ENCODE measurements around the gene DCAKD.

DNA sequence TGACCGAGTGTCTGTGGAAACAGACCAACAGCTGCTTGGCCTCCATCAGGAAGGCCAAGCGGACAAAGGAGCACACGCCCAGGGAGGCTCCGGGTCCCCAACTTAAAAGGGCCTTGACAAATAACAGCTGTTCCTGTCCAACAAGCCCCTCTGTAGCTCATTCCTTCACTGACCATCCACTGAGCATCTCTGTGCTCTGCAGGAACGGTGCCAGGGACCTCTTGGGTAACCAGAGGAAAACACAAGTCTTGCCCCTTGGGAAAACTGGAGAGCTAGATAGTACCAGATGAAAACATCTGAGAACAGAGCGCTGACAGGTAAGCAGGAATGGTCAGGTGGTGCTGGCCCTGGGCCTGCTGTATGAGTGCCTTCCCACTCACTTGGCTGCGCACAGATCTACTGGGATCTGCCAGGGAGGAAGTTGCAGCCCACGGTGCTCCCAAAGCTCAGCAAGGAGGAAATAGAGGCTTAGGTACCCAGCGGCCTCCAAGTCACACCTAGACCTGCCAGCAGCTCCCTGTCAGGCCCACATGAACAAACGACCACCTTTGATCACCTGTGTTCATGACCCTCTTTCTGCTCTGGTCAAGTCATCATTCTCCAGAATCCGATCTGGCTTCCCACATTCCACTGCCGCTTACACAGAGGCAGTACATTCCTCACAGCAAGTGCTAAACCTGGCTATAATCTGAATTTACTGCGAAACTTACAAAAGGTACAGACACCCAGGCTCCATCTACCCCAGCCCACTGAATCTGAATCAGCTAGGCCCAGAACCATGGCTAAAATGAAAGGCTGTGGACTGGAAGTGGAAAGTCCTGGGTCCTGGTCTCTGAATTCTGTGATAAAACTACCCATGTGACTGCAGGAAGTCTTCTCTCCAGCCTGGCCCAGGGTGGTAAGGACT lies 12.5 kb downstream of the DCAKD start:
- TF ChIP-seq, protein P1, sequence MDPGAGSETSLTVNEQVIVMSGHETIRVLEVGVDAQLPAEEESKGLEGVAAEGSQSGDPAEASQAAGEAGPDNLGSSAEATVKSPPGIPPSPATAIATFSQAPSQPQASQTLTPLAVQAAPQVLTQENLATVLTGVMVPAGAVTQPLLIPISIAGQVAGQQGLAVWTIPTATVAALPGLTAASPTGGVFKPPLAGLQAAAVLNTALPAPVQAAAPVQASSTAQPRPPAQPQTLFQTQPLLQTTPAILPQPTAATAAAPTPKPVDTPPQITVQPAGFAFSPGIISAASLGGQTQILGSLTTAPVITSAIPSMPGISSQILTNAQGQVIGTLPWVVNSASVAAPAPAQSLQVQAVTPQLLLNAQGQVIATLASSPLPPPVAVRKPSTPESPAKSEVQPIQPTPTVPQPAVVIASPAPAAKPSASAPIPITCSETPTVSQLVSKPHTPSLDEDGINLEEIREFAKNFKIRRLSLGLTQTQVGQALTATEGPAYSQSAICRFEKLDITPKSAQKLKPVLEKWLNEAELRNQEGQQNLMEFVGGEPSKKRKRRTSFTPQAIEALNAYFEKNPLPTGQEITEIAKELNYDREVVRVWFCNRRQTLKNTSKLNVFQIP (CRISPR knock-in tag; IDR thresholded peaks at IDR 0.05; ENCODE audit: borderline replicate concordance, low read depth) = no peak
- TF ChIP-seq SNAI2 (CRISPR knock-in tag; IDR thresholded peaks at IDR 0.05) (no peak), ZC3H10 (CRISPR knock-in tag; IDR thresholded peaks at IDR 0.05) (no peak)
- TF ChIP-seq, protein P2, sequence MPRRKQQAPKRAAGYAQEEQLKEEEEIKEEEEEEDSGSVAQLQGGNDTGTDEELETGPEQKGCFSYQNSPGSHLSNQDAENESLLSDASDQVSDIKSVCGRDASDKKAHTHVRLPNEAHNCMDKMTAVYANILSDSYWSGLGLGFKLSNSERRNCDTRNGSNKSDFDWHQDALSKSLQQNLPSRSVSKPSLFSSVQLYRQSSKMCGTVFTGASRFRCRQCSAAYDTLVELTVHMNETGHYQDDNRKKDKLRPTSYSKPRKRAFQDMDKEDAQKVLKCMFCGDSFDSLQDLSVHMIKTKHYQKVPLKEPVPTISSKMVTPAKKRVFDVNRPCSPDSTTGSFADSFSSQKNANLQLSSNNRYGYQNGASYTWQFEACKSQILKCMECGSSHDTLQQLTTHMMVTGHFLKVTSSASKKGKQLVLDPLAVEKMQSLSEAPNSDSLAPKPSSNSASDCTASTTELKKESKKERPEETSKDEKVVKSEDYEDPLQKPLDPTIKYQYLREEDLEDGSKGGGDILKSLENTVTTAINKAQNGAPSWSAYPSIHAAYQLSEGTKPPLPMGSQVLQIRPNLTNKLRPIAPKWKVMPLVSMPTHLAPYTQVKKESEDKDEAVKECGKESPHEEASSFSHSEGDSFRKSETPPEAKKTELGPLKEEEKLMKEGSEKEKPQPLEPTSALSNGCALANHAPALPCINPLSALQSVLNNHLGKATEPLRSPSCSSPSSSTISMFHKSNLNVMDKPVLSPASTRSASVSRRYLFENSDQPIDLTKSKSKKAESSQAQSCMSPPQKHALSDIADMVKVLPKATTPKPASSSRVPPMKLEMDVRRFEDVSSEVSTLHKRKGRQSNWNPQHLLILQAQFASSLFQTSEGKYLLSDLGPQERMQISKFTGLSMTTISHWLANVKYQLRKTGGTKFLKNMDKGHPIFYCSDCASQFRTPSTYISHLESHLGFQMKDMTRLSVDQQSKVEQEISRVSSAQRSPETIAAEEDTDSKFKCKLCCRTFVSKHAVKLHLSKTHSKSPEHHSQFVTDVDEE (CRISPR knock-in tag; IDR thresholded peaks at IDR 0.05) = no peak
- TF ChIP-seq, protein P3, sequence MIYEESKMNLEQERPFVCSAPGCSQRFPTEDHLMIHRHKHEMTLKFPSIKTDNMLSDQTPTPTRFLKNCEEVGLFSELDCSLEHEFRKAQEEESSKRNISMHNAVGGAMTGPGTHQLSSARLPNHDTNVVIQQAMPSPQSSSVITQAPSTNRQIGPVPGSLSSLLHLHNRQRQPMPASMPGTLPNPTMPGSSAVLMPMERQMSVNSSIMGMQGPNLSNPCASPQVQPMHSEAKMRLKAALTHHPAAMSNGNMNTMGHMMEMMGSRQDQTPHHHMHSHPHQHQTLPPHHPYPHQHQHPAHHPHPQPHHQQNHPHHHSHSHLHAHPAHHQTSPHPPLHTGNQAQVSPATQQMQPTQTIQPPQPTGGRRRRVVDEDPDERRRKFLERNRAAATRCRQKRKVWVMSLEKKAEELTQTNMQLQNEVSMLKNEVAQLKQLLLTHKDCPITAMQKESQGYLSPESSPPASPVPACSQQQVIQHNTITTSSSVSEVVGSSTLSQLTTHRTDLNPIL (CRISPR knock-in tag; IDR thresholded peaks at IDR 0.05; ENCODE audit: low read depth) = no peak

Measured in SK-N-SH treated with all-trans-retinoic acid at 6 μM for 48 hours (cell line).